K562 (cell line): ENCODE results near the gene NINL. TPM values are rescaled to one million over a fixed set of nuclear protein-coding genes. Genes with fewer than 3 reads are reported as not detected.

Experiments
- ATF7 ChIP-seq: fragments of 450-650 bp; IDR thresholded peaks from 2 replicates; pipeline ENCODE4 v1.7.1; 2014; ENCODE audit warnings: mild to moderate bottlenecking, moderate library complexity
- BCOR ChIP-seq: fragments of 450-650 bp; IDR thresholded peaks from 2 replicates; pipeline ENCODE4 v1.6.1; 2016
- DMBX1 ChIP-seq: fragments of 250-450 bp; sonication (Bioruptor Pico); IDR thresholded peaks from 2 replicates; pipeline ENCODE4 v1.8.0; 2022; ENCODE audit warnings: inconsistent platforms, mild to moderate bottlenecking, moderate library complexity, borderline replicate concordance
- ELF4 ChIP-seq: fragments of 450-650 bp; formaldehyde crosslinking; IDR thresholded peaks from 2 replicates; pipeline ENCODE4 v1.4.0; 2022; ENCODE audit warnings: missing genetic modification characterization
- FOXK1 ChIP-seq: sonication (generic); formaldehyde crosslinking; IDR thresholded peaks from 2 replicates; pipeline ENCODE4 v1.8.0; 2022; ENCODE audit warnings: missing genetic modification reagents, mild to moderate bottlenecking, borderline replicate concordance
- FOXP1 ChIP-seq: sonication (generic); formaldehyde crosslinking; IDR thresholded peaks from 2 replicates; pipeline ENCODE4 v1.8.0; 2022; ENCODE audit warnings: mild to moderate bottlenecking, missing genetic modification reagents
- PCBP1 ChIP-seq: fragments of 200-400 bp; formaldehyde crosslinking; IDR thresholded peaks from 2 replicates; pipeline ENCODE4 v1.6.1; 2018; ENCODE audit warnings: mild to moderate bottlenecking, low read depth, low read length; ENCODE audit not compliant: poor library complexity, severe bottlenecking
- SIX5 ChIP-seq, 2 experiments: IDR thresholded peaks; 2 replicates each; pipeline ENCODE4 v1.6.1; 2011; ENCODE audit warnings: low read length in 2 of 2, borderline replicate concordance in 1 of 2, low read depth in 1 of 2, mild to moderate bottlenecking in 1 of 2, moderate library complexity in 1 of 2; ENCODE audit not compliant: insufficient read depth in 1 of 2
- SNIP1 ChIP-seq: fragments of 450-650 bp; IDR thresholded peaks from 2 replicates; pipeline ENCODE4 v1.7.1; 2017; ENCODE audit warnings: low read depth, mild to moderate bottlenecking
- SOX6 ChIP-seq: fragments of 450-650 bp; IDR thresholded peaks from 2 replicates; pipeline ENCODE4 v1.6.1; 2014; ENCODE audit warnings: mild to moderate bottlenecking
- SRSF7 ChIP-seq: fragments of 200-400 bp; formaldehyde crosslinking; optimal IDR thresholded peaks from 2 replicates; pipeline ENCODE3; 2017; ENCODE audit warnings: mild to moderate bottlenecking, low read depth, low read length
- ZBTB40 ChIP-seq, 2 experiments: fragments of 450-650 bp in 1 of 2; sonication (generic) in 1 of 2; formaldehyde crosslinking in 1 of 2; IDR thresholded peaks; 2 replicates each; pipeline versions ENCODE4 v1.7.1 to v1.9.0; 2016 to 2022; ENCODE audit warnings: inconsistent platforms in 1 of 2, mild to moderate bottlenecking in 1 of 2, missing genetic modification reagents in 1 of 2
- ZNF133 ChIP-seq: fragments of 250-450 bp; sonication (Bioruptor Pico); IDR thresholded peaks from 2 replicates; pipeline ENCODE4 v1.4.0; 2020; ENCODE audit warnings: mild to moderate bottlenecking
- polyA plus RNA-seq, 8 experiments: library from polyadenylated mRNA; depleted of rRNA in 4 of 8; stranded (reverse) in 5 of 8; unstranded in 3 of 8; fragments of >200 nt; fragmentation: Nextera tagmentation in 2 of 8; fragmentation: Illumina TruSeq in 1 of 8; extraction: Ambion mirVana in 2 of 8; extraction: Trizol in 1 of 8; gene quantifications; 2 replicates each; pipeline versions ENCODE4 v1.2.1 to v1.2.3, GENCODE V29; 2011 to 2014; ENCODE audit warnings: inconsistent platforms in 1 of 8, missing spikeins in 1 of 8
- total RNA-seq, 7 experiments: library from RNA; depleted of rRNA in 6 of 7; stranded (reverse); fragments of >200 nt in 6 of 7; fragmentation: Illumina TruSeq in 2 of 7; extraction: Trizol in 2 of 7; gene quantifications; 2 replicates each; pipeline versions ENCODE4 v1.2.1 to v1.2.3, GENCODE V29; 2011 to 2021; ENCODE audit warnings: low replicate concordance in 1 of 7
- TF ChIP-seq, protein P1 (sequence below): sonication (generic); formaldehyde crosslinking; IDR thresholded peaks from 2 replicates; pipeline ENCODE4 v1.9.0; 2022; ENCODE audit warnings: mild to moderate bottlenecking, missing genetic modification reagents
- TF ChIP-seq, protein P2 (sequence below): fragments of 250-450 bp; sonication (Bioruptor Pico); IDR thresholded peaks from 2 replicates; pipeline ENCODE4 v1.5.1; 2021; ENCODE audit warnings: mild to moderate bottlenecking

The NINL gene
- total and polyA plus RNA-seq, 9 of the 15 experiments (the other 6 are each of a cell fraction or from before 2014, with no cell fraction given): 0.03 to 0.22 (median 0.05) TPM; not detected in 5

DNA sequence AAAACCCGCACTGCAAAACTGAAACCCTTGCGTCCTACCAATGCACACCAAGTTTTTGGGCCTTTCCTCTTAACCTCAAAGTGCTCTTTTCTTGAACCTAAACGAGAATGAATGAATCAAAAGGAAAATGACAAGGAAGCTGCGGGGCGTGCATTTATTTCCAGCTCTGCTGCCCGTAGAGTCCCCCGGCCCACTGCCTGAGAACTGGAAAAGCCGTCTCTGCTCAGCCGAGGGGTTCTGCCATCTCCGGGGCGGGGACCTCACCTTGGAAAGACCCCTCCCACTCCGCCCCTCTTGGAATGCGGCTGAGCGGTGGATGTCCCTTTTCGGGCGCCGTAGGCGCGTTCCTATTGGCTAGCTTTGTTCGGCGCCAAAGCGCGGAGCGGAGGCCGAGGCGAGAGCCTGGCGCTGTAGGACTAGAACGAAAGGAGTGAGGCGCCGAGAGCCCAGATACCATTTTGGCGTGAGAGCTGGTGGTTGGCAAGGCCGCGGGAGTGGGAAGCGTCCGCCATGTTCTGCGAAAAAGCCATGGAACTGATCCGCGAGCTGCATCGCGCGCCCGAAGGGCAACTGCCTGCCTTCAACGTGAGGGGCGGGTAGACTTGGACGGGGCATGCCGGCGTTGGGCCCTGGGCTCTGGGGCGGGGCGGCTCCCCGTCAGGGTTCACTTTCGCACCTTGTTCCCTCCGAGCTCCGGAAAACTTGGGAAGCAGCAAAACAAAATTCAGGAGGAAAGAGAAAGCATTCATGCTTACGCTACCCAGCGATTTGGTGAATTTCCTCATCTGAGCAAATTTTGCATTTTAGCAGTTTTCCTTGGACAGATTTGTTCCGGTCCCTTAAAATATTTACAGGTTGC is 177.8 kb downstream of the NINL start, which contains the start of gene GINS1 (continued):
- TF ChIP-seq ZBTB40 (IDR thresholded peaks at IDR 0.05): no peak
- TF ChIP-seq ZBTB40 (CRISPR knock-in tag; IDR thresholded peaks at IDR 0.05): no peak
- TF ChIP-seq PCBP1: no peak
- no peak for TF ChIP-seq SRSF7
- TF ChIP-seq, protein P1, sequence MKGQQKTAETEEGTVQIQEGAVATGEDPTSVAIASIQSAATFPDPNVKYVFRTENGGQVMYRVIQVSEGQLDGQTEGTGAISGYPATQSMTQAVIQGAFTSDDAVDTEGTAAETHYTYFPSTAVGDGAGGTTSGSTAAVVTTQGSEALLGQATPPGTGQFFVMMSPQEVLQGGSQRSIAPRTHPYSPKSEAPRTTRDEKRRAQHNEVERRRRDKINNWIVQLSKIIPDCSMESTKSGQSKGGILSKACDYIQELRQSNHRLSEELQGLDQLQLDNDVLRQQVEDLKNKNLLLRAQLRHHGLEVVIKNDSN (CRISPR knock-in tag): no peak
- no peak for TF ChIP-seq BCOR
- TF ChIP-seq SNIP1: no peak
- TF ChIP-seq FOXP1 (CRISPR knock-in tag): no peak
- TF ChIP-seq SIX5 (IDR thresholded peaks at IDR 0.05; ENCODE audit: borderline replicate concordance in 1 of 2, insufficient read depth in 1 of 2, low read depth in 1 of 2, low read length in 2 of 2): no peak
- TF ChIP-seq ELF4 (CRISPR knock-in tag): no peak
- no peak for TF ChIP-seq FOXK1 (CRISPR knock-in tag)
- 0 out of 2 replicates have a peak, but pooled peaks have one; percentile 23 for TF ChIP-seq SOX6
- TF ChIP-seq DMBX1: 0 out of 2 replicates have a peak, but pooled peaks have one; percentile 38
- no peak for TF ChIP-seq ZNF133 (CRISPR knock-in tag)
- TF ChIP-seq ATF7: peak; percentile 50; the same call in 1 of the 2 replicates
- TF ChIP-seq, protein P2, sequence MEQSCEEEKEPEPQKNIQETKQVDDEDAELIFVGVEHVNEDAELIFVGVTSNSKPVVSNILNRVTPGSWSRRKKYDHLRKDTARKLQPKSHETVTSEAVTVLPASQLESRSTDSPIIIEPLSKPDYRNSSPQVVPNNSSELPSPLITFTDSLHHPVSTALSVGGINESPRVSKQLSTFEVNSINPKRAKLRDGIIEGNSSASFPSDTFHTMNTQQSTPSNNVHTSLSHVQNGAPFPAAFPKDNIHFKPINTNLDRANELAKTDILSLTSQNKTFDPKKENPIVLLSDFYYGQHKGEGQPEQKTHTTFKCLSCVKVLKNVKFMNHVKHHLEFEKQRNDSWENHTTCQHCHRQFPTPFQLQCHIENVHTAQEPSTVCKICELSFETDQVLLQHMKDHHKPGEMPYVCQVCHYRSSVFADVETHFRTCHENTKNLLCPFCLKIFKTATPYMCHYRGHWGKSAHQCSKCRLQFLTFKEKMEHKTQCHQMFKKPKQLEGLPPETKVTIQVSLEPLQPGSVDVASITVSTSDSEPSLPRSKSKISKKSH (CRISPR knock-in tag): no peak
